GM19452 (cell line): Measurements from ENCODE around the gene CEP112.
"Not testable (repeated sequence)": the region's sequence is repeated elsewhere in the genome, so short reads cannot be mapped to it uniquely, and the experiment has no call there.

ENCODE experiments used
- ATAC-seq: cut with Tn5 transposase; IDR thresholded peaks from one replicate; pipeline ENCODE4 v1.9.1; 2021; ENCODE audit not compliant: unreplicated experiment

Gene CEP112

DNA sequence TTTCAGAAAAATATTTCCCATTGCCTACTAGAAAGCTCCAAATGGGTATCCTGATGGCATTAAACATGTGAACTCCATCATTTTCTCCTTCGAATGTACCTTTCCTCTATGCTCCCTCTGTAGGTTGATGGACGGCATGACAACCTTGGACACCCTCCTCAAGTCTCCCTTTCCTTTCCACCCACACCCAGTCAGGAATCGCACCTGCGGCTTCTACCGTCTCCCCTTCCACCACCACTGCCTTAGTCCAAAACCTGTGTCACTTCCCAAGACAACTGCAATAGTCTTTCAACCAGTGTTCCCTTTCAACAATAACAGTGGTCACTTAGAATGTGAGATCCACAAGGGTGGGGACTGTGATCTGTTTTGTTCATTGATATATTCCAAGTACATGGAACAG, 397.4 kb downstream of the CEP112 start:
- ATAC-seq, result no peak

DNA sequence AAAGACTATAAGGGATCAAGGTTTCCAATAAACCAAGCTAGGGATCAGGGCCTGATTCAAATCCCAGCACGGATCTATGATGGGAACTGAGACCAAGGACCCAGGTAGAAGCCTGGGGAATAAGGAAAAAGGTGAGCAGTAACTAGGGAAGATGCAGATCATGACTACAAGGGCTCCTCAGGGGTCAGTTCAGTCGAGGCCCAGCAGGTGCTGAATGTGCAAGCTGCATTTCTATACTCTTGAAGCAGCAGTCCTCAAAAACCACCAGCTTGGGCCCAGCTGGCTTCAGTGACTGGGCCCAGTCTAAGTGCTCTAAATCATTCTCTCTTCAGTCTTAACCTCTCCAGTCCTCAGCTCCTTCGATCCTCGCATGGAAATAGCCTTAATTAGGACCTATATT, 401.7 kb downstream of the CEP112 start:
- no peak for ATAC-seq

DNA sequence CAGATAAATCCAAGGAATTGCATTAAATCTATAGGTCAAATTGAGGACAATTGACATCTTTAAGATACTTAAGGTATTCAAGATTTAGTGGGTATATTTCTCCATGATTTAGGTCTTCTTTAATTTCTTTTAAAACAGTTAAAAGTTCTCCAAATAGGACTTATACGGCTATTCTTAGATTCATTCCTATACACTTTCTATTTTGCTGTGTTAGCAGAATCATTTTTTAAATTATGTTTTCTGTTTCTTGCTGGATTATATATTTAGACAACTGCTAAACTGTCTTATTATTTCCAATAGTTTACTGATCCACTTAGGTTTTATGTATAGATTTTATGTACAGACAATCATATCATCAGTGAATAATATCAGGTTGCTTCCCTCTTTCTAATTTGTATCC, 404.4 kb downstream of the CEP112 start:
- ATAC-seq, result no peak

DNA sequence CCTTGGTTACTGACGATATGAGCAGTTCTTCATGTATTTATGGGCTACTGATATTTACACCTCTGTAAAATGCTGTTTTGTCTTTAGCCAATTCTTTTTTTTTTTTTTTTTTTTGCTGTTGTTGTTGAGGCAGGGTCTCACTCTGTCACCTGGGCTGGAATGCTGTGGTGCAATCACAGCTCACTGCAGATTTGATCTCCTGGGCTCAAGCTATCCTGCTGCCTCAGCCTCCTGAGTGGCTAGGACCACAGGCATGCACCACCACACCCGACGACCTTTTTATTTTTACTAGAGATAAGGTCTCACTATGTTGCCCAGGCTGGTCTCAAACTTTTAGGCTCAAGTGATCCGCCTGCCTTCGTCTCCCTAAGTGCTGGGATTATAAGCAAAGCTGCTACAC, 405.5 kb downstream of the CEP112 start:
- no peak for ATAC-seq

DNA sequence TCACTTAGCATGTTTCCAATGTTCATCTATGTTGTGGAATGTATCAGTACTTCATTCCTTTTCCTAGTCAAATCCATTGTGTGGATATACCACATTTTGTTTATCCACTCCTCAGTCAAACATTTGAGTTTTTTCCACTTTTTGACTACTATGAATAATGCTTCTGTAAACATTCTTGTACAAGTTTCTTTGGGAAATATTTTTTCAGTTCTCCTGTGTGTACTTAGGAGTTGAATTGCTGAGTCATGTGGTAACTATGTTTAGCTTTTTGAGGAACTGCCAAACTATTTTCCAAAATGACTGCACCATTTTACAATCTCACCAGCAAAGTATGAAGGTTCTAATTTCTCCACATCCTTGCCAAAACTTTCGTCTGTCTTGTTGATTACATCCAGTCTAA, 406.8 kb downstream of the CEP112 start:
- no peak for ATAC-seq

DNA sequence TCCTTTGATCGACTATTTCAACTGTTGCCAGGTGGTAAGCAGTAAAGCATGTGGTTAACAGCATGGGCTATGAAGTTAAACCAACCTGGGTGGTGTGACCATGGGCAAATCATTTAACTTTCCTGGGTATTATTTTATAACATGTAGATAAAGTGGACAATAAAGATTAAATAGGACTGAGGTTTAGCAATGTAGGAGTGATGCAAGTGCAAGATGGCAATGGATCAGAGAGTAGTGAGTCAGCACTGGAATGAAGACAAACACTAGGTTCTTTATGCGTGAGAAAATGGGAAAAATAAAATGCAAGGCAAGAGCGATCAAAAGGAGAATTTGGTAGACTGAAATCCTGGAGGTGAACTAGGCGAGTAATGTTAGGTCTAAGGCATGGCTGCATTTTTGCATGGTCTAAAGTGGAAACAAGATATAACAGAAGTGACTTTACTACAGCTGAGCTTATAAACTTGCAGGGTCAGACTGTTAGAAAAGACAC, 408.0 kb downstream of the CEP112 start:
- no peak for ATAC-seq

DNA sequence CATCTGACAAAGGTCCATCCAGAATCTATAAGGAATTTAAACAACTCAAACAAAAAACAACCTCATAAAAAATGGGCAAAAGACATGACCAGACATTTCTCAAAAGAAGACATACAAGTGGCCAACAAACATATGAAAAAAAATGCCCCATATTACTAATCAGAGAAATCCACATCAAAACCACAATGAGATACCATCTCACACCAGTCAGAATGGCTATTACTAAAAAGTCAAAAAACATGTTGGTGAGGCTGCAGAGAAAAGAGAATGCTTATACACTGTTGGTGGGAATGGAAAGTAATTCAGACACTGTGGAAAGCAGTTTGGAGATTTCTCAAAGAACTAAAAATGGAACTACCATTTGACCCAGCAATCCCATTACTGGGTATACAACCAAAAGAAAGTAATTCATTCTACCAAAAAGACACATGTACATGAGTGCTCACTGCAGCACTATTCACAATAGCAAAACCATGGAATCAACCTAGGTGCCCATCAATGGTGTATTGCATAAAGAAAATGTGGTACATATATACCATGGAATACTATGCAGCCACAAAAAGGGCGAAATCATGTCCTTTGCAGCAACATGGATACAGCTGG, 409.7 kb downstream of the CEP112 start:
- ATAC-seq, result not testable (repeated sequence)

DNA sequence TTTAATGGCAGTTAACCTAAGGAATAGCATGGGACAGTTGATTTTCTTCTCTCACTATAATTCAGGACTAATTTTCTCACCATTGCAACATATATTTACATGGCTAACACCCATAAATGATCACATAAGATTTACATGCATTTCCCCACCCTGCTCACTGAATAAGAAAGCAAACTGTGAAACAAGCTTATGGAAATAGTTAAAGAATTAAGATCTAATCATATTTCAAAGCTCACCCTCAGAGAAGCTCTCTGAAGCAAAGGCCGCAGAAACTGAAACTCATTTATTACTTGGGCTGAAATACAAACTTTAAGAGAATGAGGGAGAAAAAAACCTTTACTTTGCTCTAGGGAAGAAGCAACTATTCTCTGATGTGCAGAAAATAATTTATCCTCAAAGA, 411.8 kb downstream of the CEP112 start:
- ATAC-seq, result no peak

DNA sequence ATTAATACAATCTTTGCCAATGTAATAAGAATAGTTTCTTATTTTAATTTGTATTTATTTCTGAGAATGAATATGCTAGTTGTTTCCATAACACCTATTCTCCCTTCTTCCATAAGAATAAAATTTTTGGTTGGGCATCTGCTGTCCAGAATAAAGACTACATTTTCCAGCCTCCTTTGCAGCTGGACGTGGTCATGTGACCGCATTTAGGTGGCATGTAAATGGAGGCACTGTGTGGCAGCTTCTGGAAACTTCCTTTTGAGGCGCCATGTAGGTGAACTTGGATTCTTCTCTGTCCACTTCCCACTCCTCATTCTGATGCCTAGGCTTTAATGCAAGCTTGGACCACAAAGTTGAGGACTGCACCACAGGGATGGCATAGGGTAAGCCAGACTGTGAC, 415.0 kb downstream of the CEP112 start:
- ATAC-seq, result no peak

DNA sequence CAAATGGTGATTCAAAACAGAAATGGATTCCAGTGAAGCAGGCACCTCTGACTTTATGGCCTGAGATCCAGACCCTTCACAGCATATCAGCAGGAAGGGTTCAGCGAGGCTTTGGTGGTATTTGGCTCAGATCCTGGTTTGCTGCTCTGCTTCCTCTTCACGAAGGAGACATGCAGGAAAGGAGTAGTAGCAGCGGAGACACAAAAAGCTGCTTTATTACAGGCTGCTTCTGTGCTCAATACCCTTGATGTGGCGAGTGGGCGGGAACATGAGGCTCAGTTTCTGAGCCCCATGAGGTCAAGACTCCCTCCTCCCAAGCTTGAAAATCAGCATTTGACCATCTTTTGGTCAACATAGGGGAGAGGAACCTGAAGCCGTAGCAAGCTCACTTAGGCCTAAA, 417.1 kb downstream of the CEP112 start:
- ATAC-seq, result no peak

DNA sequence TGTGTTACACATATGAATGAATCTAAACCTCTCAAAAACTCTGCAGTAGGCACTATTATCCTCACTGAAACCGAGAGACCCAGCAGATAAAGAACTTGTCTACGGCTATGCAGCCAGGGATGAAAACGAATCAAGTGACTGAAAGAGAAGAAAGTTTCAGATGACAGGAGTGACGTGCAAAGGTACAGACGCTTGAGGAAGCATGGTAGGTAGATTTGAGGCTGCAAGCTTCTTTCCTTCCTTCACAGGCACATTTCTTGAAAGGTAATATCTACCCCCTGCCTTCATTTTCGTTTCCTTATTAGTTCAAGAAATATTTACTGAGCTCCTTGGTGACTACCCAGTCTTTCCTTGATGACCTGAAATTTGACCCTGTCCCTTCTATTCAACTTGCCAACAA, 418.9 kb downstream of the CEP112 start:
- no peak for ATAC-seq

DNA sequence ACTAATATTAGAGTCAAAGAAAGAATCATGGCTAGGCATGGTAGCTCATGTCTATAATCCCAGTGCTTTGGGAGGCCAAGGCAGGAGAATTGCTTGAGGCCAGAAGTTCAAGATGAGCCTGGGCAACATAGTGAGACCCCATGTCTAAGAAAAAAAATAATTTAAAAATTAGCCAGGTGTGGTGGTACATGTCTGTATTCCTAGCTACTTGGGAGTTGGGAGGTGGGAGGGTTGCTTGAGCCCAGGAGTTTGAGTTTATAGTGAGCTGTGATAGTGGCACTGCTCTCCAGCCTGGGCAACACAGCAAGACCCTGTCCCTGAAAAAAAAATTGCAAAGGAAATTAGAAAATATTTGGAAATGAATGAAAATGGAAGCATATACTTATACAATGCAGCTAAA, 420.2 kb downstream of the CEP112 start:
- no peak for ATAC-seq

DNA sequence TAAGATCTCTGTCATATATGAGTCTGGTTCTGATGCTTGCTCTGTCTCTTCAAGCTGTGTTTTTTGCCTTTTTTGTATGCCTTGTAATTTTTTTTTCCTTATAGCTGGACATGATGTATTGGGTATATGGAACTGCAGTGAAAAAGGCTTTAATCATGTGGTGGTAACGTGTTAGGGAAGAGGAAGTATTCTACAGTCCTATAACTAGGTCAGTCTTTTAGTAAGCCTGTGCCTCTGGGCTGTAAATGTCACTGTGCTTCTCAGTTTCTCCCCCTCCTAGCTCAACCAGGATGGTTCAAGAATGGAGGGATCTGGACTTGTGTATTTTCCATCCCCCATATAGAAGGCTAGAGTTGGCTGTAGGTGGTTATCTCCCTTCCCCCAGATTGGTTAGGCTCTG, 428.1 kb downstream of the CEP112 start:
- no peak for ATAC-seq

DNA sequence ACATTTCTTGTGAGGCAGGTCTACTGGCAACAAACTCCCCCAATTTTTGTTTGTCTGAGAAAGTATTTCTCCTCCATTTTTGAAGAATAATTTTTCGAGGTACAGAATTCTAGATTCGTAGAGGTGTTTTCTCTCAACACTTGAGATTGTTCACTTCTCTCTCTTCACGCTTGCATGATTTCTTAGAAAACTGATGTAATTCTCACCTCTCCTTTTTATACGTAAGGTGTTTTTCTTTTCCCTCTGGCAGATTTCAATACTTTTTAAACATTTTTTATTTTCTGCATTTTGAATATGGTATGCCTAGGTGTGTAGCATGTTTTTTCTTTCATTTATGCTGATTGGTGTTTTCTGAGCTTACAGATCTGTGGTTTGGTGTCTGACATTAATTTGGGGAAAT, 429.0 kb downstream of the CEP112 start:
- no peak for ATAC-seq

DNA sequence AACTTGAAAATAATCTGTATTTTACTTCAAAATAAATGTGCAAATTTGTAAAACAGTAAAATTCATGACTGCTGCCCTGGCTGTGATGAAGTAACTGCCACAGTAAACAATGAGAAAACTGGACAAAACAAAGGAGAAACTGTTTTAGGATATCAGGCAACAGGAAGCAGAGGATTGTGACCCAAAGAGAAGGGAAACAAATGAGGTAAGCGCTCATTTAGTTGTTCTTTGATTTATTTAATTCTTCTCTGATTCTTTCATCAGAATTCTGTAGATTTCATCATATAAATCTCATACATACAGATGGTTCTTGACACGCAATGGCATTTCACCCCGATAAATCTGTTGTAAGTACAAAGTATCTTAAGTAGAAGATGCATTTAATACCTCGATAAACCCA, 432.4 kb downstream of the CEP112 start:
- no peak for ATAC-seq

DNA sequence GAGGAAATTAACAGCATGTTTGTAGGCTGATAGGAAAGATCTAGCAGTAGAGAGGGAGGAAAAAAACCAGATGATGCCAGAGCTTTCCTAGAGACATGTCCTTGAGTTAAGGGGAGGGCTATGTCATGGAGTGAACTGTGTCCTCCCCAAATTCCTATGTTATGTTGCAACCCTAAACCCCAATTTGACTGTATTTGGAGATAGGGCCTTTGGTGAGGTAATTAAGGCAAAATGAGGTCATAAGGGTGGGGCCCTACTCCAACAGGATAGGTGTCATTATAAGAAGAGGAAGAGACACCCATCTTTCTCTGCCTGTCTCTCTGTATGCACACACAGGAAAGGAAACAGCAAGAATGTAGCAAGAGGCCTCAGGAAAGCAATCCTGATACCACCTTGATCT, 435.2 kb downstream of the CEP112 start:
- no peak for ATAC-seq

DNA sequence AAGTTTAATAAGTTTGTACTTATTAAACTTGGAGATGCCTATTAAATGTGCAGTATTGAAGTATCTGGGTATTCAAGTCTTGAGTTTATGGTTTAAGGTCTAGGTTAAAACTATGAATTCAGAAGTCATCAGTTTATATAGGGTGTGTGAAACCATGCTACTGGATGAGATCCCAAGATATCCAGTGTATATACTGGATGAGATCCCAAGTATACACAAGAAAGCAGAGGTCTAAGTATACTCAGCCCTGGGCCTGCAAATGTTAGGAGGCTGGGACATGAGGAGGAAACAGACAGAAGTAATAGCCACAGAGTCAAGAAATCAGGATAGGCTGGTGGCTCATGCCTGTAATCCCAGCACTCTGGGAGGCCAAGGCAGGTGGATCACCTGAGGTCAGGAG, 436.1 kb downstream of the CEP112 start:
- ATAC-seq, result no peak

DNA sequence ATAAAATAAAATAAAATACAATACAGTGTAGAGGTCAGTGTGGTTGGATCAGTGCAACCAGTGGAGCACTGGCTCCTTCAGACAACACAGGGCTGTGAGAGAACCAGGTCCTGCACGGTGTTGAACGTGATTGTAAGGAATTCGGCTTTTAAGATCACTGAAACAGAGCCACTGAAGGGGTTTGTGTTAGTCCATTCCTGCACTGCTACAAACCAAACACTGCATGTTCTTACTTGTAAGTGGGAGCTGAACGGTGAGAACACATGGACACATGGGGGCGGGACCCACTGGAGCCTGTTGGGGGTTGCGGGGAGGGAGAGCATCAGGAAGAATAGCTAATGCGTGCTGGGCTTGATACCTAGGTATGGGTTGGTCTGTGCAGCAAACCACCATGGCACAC, 437.3 kb downstream of the CEP112 start:
- ATAC-seq, result no peak

DNA sequence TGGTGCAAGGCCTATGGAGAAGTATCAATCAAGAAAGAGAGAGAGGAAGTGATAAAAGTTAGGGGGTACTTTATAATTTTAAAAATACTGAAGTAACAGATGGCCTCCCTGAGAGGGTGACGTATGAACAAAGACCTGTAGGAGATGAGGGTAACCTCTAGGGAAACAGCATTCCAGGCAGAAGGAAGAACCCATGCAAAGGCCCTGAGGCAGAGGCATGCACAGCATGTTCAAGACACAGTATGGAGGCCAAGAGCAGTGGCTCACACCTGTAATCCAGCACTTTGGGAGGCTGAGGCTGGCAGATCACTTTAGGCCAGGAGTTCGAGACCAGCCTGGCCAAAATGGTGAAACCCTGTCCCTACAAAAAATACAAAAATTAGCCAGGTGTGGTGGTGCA, 437.9 kb downstream of the CEP112 start:
- no peak for ATAC-seq

DNA sequence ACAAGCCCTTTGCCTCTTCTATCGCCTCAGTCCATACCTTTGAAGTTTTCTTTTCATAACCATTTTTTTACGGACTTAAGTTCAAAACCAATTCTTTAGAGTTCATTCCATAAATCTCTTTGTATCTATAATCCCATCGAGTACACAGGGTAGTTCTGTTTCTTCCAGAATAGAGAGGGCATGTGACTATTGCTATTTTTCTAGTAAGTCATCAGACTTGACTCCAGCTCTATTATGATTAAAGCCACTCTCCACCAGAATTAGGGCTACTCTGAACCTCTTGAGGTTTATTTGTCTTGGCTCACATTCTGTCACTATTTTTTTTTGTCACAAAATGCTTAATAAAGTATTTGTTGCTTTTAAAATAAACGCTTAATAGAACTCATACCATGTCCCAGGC, 438.6 kb downstream of the CEP112 start:
- ATAC-seq, result no peak

DNA sequence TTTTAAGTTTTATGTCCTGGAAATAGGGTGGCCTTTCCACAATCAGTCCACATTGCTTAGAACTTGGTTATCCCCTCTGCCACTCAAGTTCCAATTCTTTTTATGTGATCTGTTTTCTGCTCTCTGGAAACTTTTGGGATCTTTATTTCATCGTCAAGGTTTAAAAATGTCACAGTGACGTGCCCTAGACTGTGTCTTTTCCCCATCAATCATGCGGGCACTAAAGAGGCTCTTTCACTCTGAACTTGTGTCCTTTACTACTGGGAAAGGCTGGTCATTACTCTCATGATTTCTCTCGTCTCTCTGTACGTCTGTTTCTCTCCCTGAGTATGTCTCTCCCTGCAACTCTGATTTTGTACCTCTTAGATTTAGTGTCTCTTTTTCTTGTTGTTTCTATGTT, 440.7 kb downstream of the CEP112 start:
- ATAC-seq, result no peak

DNA sequence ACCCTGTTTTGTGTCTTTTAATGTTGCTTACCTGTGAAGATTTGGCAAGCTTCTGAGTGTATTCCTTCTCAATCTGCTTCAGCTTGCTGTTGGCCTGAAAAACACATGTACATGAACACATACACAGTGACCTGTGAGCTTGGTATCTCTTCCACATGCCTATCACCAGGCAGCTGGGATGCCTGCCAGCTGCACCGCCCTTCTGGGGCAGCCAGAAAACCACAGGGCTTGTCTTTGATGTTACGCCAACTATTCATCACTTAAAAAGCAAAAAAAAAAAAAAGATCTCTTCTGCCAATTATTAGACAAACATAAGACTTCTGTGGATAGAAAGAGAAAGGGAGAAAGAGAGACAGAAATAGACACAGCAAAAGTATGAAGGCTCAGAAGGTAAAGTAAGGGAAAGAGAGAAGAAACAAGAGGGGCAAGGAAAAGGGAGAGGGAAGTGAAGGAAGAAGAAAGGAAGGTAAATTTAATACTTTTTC, 441.3 kb downstream of the CEP112 start:
- ATAC-seq, result no peak

DNA sequence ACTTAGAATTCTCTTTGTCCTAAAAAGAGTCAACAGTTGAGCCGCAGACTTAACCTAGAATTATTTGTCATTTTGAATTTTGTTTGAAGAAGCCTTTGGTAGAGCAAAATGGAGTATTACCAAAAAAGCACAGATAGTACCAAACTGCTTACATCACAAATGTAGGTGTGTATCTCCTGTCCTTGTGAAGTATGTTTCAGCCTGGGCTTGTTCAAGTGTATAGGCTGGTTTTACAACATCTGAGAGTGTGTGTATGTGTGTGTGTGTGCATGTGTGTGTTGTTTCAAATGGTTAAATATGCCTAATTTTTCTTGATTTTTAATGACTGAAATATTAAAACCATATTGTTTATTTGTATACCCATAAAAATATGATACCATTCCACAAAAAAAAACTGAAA, 441.8 kb downstream of the CEP112 start:
- no peak for ATAC-seq
